GM20000 (cell line): ENCODE measurements around the gene FAM50B.

Experiments
- DNase-seq: peaks from one replicate; pipeline ENCODE4 v3.0.0; 2012; ENCODE audit warnings: low spot score
- TF ChIP-seq, protein P1 (sequence below): IDR thresholded peaks from 2 replicates; pipeline ENCODE4 v1.5.1; 2012; ENCODE audit warnings: mild to moderate bottlenecking, control low read depth; ENCODE audit errors: extremely low read depth, missing control alignments

Gene FAM50B

DNA sequence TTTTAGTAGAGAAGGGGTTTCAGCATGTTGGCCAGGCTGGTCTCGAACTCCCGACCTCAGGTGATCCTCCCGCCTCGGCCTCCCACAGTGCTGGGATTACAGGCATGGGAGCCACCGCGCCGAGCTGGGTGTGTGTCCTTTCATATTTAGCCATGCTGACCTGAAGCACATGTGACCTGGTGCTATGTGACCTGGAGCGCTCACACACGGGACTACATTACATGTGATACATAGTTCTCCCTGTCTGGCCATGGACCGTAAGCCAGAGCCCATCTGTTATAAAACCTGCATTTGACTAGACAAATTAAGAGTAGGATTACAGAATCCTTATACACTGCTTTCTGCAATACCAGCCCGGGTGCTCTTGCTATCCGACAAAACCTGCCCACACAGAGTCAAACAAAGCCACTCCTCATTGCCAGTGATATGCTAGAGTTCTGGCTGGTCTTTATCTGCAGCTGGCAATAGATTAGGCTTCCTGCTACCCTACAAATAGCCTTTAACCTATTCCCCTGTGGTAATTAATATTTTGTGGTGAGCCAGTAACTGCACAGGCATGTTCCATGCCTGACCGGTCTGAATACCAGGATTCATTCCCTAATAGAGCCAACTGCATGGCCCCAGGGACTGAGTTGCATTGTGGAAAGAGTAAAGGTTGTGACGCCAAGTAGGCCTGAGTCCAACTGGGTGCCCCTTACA, 26.3 kb upstream of the FAM50B start:
- no peak for DNase-seq
- TF ChIP-seq, protein P1, sequence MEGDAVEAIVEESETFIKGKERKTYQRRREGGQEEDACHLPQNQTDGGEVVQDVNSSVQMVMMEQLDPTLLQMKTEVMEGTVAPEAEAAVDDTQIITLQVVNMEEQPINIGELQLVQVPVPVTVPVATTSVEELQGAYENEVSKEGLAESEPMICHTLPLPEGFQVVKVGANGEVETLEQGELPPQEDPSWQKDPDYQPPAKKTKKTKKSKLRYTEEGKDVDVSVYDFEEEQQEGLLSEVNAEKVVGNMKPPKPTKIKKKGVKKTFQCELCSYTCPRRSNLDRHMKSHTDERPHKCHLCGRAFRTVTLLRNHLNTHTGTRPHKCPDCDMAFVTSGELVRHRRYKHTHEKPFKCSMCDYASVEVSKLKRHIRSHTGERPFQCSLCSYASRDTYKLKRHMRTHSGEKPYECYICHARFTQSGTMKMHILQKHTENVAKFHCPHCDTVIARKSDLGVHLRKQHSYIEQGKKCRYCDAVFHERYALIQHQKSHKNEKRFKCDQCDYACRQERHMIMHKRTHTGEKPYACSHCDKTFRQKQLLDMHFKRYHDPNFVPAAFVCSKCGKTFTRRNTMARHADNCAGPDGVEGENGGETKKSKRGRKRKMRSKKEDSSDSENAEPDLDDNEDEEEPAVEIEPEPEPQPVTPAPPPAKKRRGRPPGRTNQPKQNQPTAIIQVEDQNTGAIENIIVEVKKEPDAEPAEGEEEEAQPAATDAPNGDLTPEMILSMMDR = no peak

DNA sequence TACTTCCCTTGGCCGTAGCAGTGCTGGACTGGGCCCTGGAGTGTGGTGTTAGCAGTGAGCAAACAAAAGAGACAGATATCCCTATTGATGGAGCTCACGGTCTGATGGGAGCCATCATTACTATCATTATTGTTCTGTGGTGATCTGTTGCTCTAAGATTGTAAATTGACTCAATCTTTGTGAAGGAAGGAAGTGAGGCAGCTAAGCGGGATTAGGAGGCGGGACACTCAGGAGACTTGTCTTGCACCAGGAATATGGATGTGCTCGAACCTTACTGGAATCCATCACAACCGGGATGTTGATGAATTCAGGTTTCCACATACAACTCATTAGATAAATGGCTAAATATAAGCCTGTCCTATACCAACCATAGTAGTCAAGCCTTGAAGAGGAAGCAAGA, 25.5 kb upstream of the FAM50B start:
- DNase-seq = no peak
- TF ChIP-seq, protein P1 = no peak

DNA sequence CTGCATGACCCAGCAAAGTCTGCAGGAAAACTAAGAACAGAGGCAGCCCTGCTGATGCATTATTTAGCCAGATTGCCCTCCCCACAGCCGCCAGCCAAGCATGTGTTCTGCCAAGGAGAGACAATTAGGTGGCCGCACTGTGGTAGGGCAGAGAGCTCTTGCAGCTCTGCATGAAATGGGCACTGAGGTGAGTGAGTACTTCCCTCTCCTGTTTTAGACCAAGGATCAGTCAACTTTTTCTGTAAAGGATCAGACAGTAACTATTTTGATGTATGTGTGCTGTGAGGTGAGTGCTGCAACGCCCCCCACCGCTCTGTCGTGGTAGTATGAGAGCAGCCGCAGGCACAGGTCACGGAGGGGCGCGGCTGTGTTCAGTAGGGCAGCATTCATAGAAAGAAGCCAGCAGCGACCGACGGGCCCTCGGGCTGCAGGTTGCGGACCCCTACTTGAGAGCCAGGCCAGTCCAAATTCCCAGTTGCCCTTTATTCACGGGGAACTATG, 23.8 kb upstream of the FAM50B start:
- no peak for DNase-seq
- TF ChIP-seq, protein P1 = no peak

DNA sequence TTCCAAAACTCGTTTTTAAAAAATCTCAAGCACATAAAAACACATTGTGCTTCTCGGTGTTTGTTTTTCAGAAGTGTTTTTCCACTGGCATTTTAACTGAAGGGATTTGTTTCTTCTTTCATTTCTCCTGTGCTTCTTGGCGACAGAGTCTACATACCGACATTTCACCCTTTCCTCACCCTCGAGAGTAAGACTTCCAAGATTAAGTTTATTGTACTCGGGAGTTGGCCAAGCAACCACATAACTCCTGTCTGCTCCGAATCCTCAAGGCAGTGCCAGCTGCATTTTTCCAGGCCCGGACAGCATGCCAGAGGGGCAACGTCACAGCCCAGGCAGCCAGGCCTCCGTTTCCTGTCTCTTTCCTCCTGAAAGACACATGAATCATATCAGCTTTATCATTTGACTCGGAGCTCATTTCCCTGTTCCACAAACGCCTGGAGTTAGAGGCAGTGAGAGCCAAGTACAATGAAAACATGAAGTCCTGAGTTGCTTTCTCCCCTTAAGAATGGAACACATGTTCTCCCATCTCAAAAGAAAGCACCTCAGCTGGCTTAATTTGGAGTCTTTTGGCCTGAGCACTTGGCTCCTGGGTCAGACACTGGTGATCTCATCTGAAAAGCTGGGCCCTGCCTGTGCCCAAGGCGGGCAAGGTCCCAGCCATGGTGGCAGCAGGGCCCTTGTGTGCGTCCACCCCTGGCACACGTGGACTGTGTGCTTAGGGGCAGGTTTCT, 23.2 kb upstream of the FAM50B start:
- no peak for DNase-seq
- TF ChIP-seq, protein P1 = no peak

DNA sequence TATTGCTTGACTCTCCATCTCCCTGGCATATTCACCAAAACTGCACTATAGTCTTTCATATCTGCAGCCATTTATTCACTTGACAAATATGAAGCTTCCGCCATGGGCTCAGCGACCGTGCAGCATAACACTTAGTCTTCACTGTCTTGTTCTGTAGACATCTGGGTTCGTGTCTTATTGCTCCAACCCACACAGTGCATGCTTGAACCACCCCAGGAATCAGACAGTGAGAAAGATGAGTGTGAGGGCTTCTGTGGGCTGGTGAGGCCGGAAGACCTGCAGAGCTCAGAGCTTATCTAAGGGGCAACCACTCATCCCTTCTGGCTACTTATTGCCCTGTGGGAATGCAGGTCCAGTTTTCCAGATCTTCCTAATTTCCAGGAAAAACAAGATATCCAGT, 19.9 kb upstream of the FAM50B start:
- TF ChIP-seq, protein P1 = no peak
- no peak for DNase-seq

DNA sequence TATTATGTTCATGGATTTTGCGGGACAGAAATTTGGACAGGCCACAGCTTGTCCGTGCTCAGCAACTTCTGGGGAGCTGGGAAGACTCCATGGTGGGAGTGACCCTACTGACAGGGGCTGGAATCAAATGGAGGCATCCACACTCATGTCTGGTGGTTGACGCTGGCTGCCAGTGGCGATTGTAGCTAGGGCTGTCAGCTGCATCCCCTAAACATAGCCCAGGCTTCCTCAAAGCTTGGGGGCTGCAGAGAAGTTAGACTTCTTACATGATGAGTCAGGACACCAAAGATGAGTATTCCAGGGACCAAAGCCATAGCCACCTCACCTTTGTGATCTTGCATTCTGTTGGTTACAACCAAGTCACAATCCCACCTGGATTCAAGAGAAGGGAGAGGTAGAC, 18.4 kb upstream of the FAM50B start:
- TF ChIP-seq, protein P1 = no peak

More for the DNA sequence above, 18.4 kb upstream of the FAM50B start:
- no peak for DNase-seq
